ENCODE data around the gene TRIM52.
A peak's percentile ranks its signal among the peaks of the same experiment; 100 is the strongest.
"Not testable (repeated sequence)": the region's sequence is repeated elsewhere in the genome, so short reads cannot be mapped to it uniquely, and the experiment has no call there.

TRIM52 gene

DNA sequence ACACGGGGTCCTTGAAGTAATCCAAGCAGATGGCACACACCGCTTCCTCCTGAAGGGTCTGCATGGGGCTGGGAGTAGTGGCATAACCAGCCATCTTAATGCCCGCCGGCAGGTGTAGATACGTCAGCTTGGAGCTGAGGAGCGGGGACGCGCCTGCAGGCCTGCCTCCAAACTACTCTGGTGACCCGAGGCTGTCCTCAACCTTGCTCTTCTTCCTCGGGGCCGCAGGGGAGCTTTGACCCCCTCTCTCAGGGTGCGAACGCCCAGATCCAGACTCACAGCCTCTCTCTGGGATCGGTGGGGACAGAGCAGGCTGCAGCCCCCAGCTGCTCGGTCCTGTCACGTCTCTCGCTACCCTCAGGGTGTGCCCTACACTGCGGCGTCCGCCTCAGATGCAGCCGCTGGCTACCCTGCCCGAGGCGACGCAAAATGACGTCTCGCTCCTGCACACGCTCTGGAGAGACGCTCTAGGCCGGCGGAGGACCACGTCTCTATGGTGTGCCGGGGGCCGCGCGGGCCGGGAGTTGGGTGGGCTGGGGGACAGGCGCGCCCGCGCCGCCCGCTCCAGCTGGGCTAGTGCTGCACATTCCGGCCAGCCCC is at the start of gene TRIM52:
TSS of gene TRIM52 (minus strand) at position 424 of the 600 bp plus-strand sequence. CDS start at position 94, 330 bp downstream.
- DNase-seq (ENCODE audit: low spot score): peak; percentile 94

- DNase-seq (ENCODE audit: low spot score): not testable (repeated sequence)
Measured at GRCh38 chr5:181287331-181287730, 26.4 kb upstream of the TRIM52 start.

DNA sequence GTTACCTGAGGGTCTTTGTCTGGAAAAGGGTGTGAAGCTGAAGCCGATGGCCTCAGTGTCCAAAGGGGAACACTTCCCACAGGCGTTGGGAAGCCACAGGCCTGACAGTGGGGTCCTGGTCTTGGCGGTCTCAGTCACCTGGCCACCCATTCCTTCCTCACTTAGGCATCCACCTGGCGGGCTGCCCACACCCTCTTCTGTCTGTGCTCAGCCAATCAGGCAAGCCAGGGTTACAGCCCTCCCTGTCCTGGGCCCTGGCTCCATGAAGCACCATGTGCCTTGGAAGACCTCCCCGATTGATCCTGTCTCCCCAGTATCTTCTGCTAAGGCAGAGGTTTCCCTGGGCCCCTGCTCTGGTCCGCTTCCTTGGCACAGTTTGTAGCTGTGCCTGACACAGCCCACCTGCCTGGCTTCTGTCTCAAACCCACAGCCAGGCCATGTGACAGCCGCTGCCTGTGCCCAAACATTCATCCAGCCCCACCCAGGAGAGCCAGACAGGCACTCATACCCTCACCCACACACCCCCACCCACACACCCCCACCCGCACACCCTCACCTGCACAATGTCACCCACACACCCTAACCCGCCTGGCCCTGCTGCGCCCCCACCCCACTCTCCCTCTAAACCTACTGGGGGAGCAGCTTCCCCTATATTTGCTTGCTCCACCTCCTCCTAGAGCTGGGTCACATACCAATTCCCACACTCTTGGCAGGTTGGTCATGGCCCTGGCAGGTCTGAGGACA is 25.2 kb upstream of the TRIM52 start:
- DNase-seq (ENCODE audit: low spot score): not testable (repeated sequence)

DNA sequence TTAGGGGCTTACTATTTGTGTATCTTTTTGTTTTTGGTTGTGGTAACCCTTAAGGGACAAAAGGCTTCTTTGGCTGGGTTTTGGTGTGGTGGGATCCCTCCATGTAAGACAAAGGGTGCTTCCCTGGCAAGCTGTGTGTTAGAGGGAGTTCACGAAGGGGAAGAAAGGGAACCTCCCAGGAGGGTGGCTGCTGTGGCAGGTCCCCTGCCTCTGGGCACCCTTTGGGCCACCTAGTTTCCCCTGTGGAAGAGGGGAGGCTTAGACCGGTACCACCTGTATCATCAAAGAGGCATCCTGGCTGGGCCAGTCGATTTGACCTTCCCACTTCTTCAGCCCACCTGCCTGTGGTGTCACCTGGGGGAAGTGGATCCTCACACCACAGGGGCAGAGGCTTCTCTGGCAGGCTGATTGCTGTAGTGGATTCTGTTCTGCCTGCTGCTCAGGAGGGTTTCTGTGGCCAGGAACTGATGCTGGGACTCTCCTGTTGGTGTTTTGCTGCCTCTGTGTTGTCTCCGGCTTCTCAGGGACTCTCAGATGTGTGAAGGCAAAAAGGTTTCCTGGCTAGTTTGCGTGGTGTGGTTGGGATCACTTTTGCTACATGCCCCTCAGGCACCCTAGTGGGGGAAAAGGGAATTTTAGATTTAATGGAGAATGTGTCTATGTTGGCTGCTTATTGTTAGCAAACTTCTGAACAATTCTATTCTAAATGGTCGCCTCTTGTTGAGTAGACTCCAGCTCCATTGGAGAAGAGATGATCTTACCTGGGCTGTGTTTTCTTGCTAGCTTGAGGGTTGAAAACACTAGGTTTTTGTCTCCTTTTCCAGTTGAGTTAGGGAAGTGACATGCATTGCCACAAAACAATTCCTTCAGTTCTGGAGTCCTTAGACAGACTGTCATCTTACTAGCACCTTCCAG is 23.2 kb upstream of the TRIM52 start:
- not testable (repeated sequence) for DNase-seq (ENCODE audit: low spot score)

- no peak for DNase-seq (ENCODE audit: low spot score)
Measured at GRCh38 chr5:181283347-181283746, 22.4 kb upstream of the TRIM52 start.

DNA sequence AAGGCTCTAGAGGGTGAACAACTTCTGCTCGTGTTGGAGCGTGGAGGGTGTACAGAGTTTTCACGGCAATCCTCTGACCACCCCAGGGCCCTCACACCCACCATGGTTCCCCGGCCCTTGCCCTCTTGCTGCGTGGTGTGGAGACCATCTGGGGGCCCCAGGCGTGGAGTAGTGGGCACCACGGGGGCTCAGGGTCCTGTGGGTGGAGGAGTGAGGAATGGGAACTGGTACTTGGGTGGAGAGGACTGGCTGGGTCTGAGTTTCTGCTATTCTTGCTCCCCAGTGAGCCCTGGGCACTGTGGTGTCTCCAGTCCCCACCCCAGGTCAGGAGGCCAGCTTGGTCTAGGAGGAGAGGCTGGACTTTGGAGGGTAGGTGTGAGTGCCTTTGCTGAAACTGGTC is 21.9 kb upstream of the TRIM52 start:
- no peak for DNase-seq (ENCODE audit: low spot score)

- DNase-seq (ENCODE audit: low spot score): not testable (repeated sequence)
Measured at GRCh38 chr5:181282415-181282814, 21.5 kb upstream of the TRIM52 start.

DNA sequence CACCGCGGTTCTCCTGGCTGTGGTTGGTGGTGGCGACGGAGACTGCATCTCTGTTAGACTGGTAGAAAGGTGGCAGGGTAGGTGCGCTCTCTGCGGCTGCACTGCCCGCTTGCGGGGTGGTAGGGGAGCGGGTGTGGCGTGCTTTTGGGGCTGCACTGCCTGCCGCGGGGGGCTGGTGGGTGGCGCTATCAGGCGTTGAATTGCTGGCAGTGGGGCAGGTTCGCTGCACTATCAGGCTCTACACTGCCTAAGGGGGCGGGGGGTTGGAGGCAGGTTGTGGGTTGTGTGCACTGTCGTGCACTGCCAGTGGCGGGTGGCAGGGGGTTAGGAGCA is 21.0 kb upstream of the TRIM52 start:
- DNase-seq (ENCODE audit: low spot score): no peak

GRCh38 chr5:181281077-181281983 is 20.4 kb upstream of the TRIM52 start:
- no peak for DNase-seq (ENCODE audit: low spot score)

GRCh38 chr5:181280251-181280762 is 19.4 kb upstream of the TRIM52 start:
- no peak for DNase-seq (ENCODE audit: low spot score)

GRCh38 chr5:181273433-181273744 is 12.4 kb upstream of the TRIM52 start:
- not testable (repeated sequence) for DNase-seq (ENCODE audit: low spot score)

DNA sequence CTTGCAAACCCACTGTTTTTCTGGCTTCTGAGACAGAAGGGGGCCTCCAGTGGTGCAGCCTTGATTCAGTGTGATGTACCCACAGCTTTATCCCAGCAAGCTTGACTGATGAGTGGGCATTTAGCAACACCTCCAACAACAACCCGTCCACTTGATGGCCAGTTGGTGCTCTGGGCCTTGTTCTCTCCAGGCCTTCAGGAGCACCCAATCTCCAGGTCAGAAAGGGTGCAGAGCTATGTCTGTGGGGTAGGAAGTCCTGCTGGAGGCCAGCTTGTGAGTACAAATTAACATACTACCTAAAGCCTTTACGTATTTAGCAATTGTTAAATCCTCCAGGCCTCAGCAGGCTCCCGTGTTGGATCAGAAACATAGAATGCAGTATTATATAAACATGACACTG is 10.1 kb upstream of the TRIM52 start:
- no peak for DNase-seq (ENCODE audit: low spot score)

GRCh38 chr5:181267907-181268306 is 7.0 kb upstream of the TRIM52 start:
- DNase-seq (ENCODE audit: low spot score): not testable (repeated sequence)

DNA sequence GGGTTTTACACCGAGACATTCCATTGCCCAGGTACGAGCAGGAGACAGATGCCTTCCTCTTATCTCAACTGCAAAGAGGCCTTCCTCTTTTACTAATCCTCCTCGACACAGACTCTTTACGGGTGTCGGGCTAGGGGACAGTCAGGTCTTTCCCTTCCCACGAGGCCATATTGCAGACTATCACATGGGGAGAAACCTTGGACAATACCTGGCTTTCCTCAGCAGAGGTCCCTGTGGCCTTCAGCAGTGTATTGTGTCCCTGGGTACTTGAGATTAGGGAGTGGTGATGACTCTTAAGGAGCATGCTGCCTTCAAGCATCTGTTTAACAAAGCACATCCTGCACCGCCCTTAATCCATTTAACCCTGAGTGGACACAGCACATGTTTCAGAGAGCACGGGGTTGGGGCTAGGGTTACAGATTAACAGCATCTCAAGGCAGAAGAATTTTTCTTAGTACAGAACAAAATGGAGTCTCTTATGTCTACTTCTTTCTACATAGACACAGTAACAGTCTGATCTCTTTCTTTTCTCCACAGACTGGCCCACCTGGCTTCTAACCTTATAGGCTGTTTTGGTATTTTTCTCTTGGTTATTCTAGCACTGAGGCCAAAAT is 6.5 kb upstream of the TRIM52 start:
- DNase-seq (ENCODE audit: low spot score): not testable (repeated sequence)

- no peak for DNase-seq (ENCODE audit: low spot score)
Measured at GRCh38 chr5:181265092-181265671, 4.2 kb upstream of the TRIM52 start.

DNA sequence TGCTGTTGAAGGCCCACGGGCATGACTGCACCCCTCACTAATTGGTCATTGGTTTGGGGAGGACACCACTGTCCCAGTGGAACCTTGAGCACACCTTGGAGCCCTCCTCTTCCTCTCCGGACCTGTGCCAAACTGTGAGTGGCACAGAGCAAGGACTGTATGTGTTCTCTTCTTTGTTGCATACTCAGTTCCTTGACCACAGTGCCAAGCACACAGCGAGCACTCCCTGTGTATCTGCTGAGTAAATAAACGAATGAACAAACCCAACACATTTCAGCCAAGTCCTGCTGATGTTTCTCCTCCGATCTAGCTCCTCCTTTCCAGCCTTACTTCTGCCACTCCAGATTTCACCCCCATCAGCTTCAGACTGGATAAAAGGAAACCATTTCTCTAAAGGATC is 2.7 kb upstream of the TRIM52 start:
- DNase-seq (ENCODE audit: low spot score): no peak

DNA sequence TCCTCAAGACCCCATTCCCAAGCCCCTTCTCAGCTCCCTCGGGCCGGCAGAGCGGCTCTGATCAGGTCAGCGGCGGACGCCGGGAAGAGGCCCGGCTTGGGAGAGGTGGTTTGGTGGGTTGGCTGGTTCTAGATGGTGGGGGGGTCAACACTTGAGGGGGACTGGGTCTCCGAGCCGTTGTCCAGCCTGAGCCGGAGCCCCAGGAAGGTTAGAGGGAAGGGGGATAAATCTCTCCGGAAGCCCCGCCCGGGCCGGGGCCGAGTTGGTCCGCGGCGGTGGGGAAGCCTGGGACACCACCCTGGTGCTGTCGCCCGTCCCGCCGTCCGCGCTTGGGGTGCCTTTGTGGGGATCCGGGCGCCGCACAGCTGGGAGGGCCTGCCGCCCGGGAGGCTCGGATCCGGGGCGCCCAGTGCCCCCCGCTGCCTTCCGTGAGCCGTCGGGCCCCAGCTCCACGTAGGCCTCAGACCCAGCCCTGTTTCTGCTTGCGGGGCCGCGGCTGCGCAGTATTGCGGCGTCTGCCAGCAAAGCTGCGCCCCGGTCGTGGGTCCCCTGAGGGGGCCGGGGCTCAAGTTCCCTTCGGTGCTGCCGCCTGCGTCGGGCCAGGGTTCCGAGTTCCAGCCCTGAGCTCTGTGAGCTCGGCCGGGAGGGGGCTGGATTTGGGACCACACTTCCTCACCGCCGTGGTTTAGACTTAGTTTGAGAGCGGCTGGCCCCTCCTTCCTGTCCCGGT is 542 bp upstream of the TRIM52 start:
- DNase-seq (ENCODE audit: low spot score): peak; percentile 75

DNA sequence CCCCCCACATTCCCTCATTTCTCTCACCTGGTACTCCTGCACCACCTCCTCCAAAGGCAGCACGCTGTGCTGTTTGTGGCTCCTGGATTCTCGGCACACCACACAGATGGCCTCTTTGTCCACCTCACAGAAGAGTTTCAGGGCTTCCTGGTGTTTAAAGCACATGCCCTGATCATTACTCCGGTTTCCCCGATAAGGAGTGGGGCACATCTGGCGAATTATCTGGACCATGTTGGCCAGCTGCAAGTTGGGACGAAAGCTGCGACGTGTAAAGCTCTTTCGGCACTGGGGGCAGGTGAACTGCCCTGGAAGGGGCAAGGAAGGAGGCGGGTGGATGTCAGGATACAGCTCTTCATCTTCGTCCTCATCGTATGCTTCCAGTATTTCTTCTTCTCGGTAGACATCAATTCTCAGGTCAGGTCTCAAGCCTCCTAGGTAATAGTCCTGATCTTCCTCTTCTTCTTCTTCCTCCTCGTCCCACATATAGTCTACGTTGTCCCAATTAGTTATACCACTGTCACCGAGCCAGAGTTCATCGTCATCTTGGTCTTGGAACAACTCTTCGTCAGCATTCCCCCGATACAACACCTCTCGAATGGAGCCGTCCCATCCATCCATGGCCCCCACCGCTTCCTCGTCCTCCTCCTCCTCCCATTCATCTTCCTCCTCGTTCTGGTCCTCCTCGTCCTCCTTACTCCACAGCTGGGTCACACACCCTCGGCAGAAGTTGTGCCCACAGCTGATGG is 796 bp downstream of the TRIM52 start:
- no peak for DNase-seq (ENCODE audit: low spot score)

DNA sequence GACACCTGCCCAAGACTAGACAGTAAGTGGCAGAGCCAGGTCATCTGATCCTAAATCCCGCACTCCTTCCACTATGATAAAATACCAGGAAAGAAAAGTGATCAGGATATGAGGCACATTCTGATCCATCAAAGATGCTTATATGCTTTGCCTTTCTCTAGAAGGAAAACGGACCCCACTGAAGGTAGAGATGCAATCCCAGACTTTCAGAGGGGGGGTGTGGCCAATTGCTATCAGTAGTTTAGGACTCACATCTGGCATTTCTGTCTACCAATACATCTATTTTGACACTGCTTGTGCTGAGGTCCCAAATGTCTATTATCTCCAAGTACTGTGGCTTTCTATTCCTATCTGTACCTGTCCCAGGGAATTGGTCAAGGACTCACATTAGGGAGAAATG is 1.7 kb downstream of the TRIM52 start:
- no peak for DNase-seq (ENCODE audit: low spot score)
